Activated CD8-positive, alpha-beta memory T cell treated with anti-CD3 and anti-CD28 coated beads for 48 hours (primary cell): ENCODE measurements around the gene PKIB.

Experiments used
- DNase-seq, 3 experiments: peaks; one replicate each; pipeline ENCODE4 v3.0.0-alpha.2; 2020; ENCODE audit warnings: low read depth in 2 of 3, low spot score in 2 of 3

Gene PKIB

GRCh38 chr6:122709922-122710512, 99.8 kb downstream of the PKIB start:
- DNase-seq: no peak

GRCh38 chr6:122710908-122711635, 100.9 kb downstream of the PKIB start:
- DNase-seq: no peak

- DNase-seq: no peak
Observed at GRCh38 chr6:122712093-122712447, 101.9 kb downstream of the PKIB start.

- DNase-seq: no peak
Observed at GRCh38 chr6:122712448-122713137, 102.4 kb downstream of the PKIB start.

GRCh38 chr6:122713138-122713537, 102.9 kb downstream of the PKIB start:
- no peak for DNase-seq

- DNase-seq: no peak
Observed at GRCh38 chr6:122714059-122714458, 103.9 kb downstream of the PKIB start.

- no peak for DNase-seq
Observed at GRCh38 chr6:122715725-122716124, 105.5 kb downstream of the PKIB start.

GRCh38 chr6:122717350-122717749, 107.1 kb downstream of the PKIB start:
- no peak for DNase-seq

GRCh38 chr6:122718616-122719015, 108.4 kb downstream of the PKIB start:
- no peak for DNase-seq

- no peak for DNase-seq
Observed at GRCh38 chr6:122719176-122719575, 109.0 kb downstream of the PKIB start.

GRCh38 chr6:122722746-122723145, 112.5 kb downstream of the PKIB start:
- no peak for DNase-seq

- DNase-seq: no peak
Observed at GRCh38 chr6:122726649-122727048, 116.4 kb downstream of the PKIB start.

- DNase-seq: no peak
Observed at GRCh38 chr6:122727244-122727643, 117.0 kb downstream of the PKIB start.

GRCh38 chr6:122730334-122730733, 120.1 kb downstream of the PKIB start:
- no peak for DNase-seq

GRCh38 chr6:122730775-122731386, 120.7 kb downstream of the PKIB start:
- DNase-seq: no peak

- no peak for DNase-seq
Observed at GRCh38 chr6:122733259-122733658, 123.1 kb downstream of the PKIB start.

GRCh38 chr6:122734529-122735395, 124.6 kb downstream of the PKIB start:
- DNase-seq: no peak

GRCh38 chr6:122735582-122735981, 125.4 kb downstream of the PKIB start:
- no peak for DNase-seq

GRCh38 chr6:122736163-122736562, 126.0 kb downstream of the PKIB start:
- no peak for DNase-seq

GRCh38 chr6:122736616-122737015, 126.4 kb downstream of the PKIB start:
- no peak for DNase-seq

- no peak for DNase-seq
Observed at GRCh38 chr6:122740091-122740490, 129.9 kb downstream of the PKIB start.
